ENCODE measurements around the gene LARGE1.

LARGE1 gene

GRCh38 chr22:33357981-33358399, 562.3 kb downstream of the LARGE1 start:
- TF ChIP-seq, protein P1, sequence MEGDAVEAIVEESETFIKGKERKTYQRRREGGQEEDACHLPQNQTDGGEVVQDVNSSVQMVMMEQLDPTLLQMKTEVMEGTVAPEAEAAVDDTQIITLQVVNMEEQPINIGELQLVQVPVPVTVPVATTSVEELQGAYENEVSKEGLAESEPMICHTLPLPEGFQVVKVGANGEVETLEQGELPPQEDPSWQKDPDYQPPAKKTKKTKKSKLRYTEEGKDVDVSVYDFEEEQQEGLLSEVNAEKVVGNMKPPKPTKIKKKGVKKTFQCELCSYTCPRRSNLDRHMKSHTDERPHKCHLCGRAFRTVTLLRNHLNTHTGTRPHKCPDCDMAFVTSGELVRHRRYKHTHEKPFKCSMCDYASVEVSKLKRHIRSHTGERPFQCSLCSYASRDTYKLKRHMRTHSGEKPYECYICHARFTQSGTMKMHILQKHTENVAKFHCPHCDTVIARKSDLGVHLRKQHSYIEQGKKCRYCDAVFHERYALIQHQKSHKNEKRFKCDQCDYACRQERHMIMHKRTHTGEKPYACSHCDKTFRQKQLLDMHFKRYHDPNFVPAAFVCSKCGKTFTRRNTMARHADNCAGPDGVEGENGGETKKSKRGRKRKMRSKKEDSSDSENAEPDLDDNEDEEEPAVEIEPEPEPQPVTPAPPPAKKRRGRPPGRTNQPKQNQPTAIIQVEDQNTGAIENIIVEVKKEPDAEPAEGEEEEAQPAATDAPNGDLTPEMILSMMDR (IDR thresholded peaks at IDR 0.05; ENCODE audit: borderline replicate concordance, extremely low read depth, low read length, poor library complexity, severe bottlenecking): no peak
- TF ChIP-seq EZH2 (IDR thresholded peaks at IDR 0.05; ENCODE audit: borderline replicate concordance, low read depth, low read length, severe bottlenecking): no peak
- ATAC-seq (ENCODE audit: insufficient read depth, low read depth) (no peak), DNase-seq (no peak)
- Histone ChIP-seq H3K9ac (ENCODE audit: low read depth, low read length) (no peak overlapping the region), H3K36me3 (ENCODE audit: insufficient read depth, low read length) (no peaks in the 10 kb centered on the region), H3K27ac (ENCODE audit: low read length) (no peak overlapping the region), H4K20me1 (ENCODE audit: insufficient read depth, low read length) (no peaks in the 10 kb centered on the region), H3K4me3 (ENCODE audit: low read depth in 1 of 2, low read length in 2 of 2) (no peak overlapping the region), H3K79me2 (ENCODE audit: insufficient read depth, low read length) (no peaks in the 10 kb centered on the region), H2AFZ (ENCODE audit: low read depth, low read length) (no peak overlapping the region), H3K4me2 (ENCODE audit: insufficient read depth, low read length) (no peak overlapping the region), H3K9me3 (ENCODE audit: insufficient read depth, low read length, severe bottlenecking) (no peaks in the 10 kb centered on the region), H3K27me3 (ENCODE audit: insufficient read depth, low read length, poor library complexity) (peaks cover 3% of the 10 kb centered on the region), H3K4me1 (ENCODE audit: insufficient read depth, low read length) (no peaks in the 10 kb centered on the region)

DNA sequence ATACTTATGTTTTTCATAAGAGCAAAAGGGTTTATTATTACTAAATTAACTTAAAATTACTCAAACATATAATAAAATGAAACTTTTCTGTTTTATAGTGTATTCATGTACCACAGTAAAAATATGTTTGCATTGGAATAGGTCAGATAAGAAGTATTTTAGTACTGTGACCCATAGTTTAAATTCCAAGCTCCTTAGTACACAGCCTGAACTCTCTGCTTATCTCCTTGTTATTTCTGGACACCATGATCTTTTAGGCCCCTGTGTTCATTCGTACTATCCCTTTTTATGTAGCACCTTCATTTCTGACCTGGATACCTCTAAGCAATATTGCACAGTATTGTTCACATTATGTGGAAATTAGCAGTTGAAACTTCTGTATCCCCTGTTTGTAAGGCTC, 565.3 kb downstream of the LARGE1 start:
- no peak overlapping the region for H3K4me2 ChIP-seq (ENCODE audit: insufficient read depth, low read length)
- DNase-seq: no peak
- no peak for ATAC-seq (ENCODE audit: insufficient read depth, low read depth)

GRCh38 chr22:33353502-33353901, 566.8 kb downstream of the LARGE1 start:
- no peak for TF ChIP-seq EZH2 (IDR thresholded peaks at IDR 0.05; ENCODE audit: borderline replicate concordance, low read depth, low read length, severe bottlenecking)
- TF ChIP-seq, protein P1 (IDR thresholded peaks at IDR 0.05; ENCODE audit: borderline replicate concordance, extremely low read depth, low read length, poor library complexity, severe bottlenecking): no peak
- H3K9me3 ChIP-seq (ENCODE audit: insufficient read depth, low read length, severe bottlenecking): no peaks in the 10 kb centered on the region
- DNase-seq (no peak), ATAC-seq (ENCODE audit: insufficient read depth, low read depth) (no peak)
- H3K4me2 ChIP-seq (ENCODE audit: insufficient read depth, low read length): no peak overlapping the region
- no peak overlapping the region for H3K27ac ChIP-seq (ENCODE audit: low read length)
- H3K36me3 ChIP-seq (ENCODE audit: insufficient read depth, low read length): no peaks in the 10 kb centered on the region
- peaks cover 3% of the 10 kb centered on the region for H3K27me3 ChIP-seq (ENCODE audit: insufficient read depth, low read length, poor library complexity)
- H3K79me2 ChIP-seq (ENCODE audit: insufficient read depth, low read length): no peaks in the 10 kb centered on the region
- no peak overlapping the region for H3K4me3 ChIP-seq (ENCODE audit: low read depth in 1 of 2, low read length in 2 of 2)
- no peak overlapping the region for H3K9ac ChIP-seq (ENCODE audit: low read depth, low read length)
- H2AFZ ChIP-seq (ENCODE audit: low read depth, low read length): no peak overlapping the region
- no peaks in the 10 kb centered on the region for H4K20me1 ChIP-seq (ENCODE audit: insufficient read depth, low read length)
- H3K4me1 ChIP-seq (ENCODE audit: insufficient read depth, low read length): no peaks in the 10 kb centered on the region

More for the DNA sequence above, 565.3 kb downstream of the LARGE1 start:
- Histone ChIP-seq H3K27ac (ENCODE audit: low read length) (no peak overlapping the region), H3K79me2 (ENCODE audit: insufficient read depth, low read length) (no peaks in the 10 kb centered on the region), H3K27me3 (ENCODE audit: insufficient read depth, low read length, poor library complexity) (peaks cover 3% of the 10 kb centered on the region), H3K9me3 (ENCODE audit: insufficient read depth, low read length, severe bottlenecking) (no peaks in the 10 kb centered on the region), H3K4me3 (ENCODE audit: low read depth in 1 of 2, low read length in 2 of 2) (no peak overlapping the region), H4K20me1 (ENCODE audit: insufficient read depth, low read length) (no peaks in the 10 kb centered on the region), H3K4me1 (ENCODE audit: insufficient read depth, low read length) (no peaks in the 10 kb centered on the region), H3K36me3 (ENCODE audit: insufficient read depth, low read length) (no peaks in the 10 kb centered on the region), H2AFZ (ENCODE audit: low read depth, low read length) (no peak overlapping the region), H3K9ac (ENCODE audit: low read depth, low read length) (no peak overlapping the region)
- no peak for TF ChIP-seq EZH2 (IDR thresholded peaks at IDR 0.05; ENCODE audit: borderline replicate concordance, low read depth, low read length, severe bottlenecking)
- TF ChIP-seq, protein P1 (IDR thresholded peaks at IDR 0.05; ENCODE audit: borderline replicate concordance, extremely low read depth, low read length, poor library complexity, severe bottlenecking): no peak

DNA sequence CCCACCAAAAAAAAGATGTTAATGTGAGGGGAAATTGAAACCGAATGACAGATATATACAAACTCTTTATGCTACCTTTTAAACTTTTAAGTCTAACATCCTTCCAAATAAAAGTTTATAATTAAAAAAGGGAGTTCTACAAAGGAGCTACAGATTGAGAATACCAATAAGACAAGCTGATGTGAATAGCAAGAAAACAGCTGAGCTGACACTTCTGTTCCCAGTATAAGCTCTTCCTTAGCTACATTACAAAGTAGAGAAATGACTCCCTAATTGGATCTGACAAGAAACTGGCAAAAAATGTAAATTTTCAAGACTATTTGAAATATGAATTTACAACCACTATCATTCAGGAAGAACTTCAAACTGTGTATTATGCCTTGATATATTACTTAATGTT, 567.5 kb downstream of the LARGE1 start:
- no peak for ATAC-seq (ENCODE audit: insufficient read depth, low read depth)
- Histone ChIP-seq H3K9ac (ENCODE audit: low read depth, low read length) (no peak overlapping the region), H3K27ac (ENCODE audit: low read length) (no peak overlapping the region), H3K9me3 (ENCODE audit: insufficient read depth, low read length, severe bottlenecking) (no peaks in the 10 kb centered on the region), H2AFZ (ENCODE audit: low read depth, low read length) (no peak overlapping the region), H3K4me2 (ENCODE audit: insufficient read depth, low read length) (no peak overlapping the region), H3K4me1 (ENCODE audit: insufficient read depth, low read length) (no peaks in the 10 kb centered on the region), H4K20me1 (ENCODE audit: insufficient read depth, low read length) (no peaks in the 10 kb centered on the region), H3K79me2 (ENCODE audit: insufficient read depth, low read length) (no peaks in the 10 kb centered on the region), H3K4me3 (ENCODE audit: low read depth in 1 of 2, low read length in 2 of 2) (no peak overlapping the region), H3K27me3 (ENCODE audit: insufficient read depth, low read length, poor library complexity) (peaks cover 1% of the 10 kb centered on the region), H3K36me3 (ENCODE audit: insufficient read depth, low read length) (no peaks in the 10 kb centered on the region)
- no peak for DNase-seq
- TF ChIP-seq, protein P1 (IDR thresholded peaks at IDR 0.05; ENCODE audit: borderline replicate concordance, extremely low read depth, low read length, poor library complexity, severe bottlenecking): no peak
- no peak for TF ChIP-seq EZH2 (IDR thresholded peaks at IDR 0.05; ENCODE audit: borderline replicate concordance, low read depth, low read length, severe bottlenecking)

All from DND-41 (cell line).